ENCODE measurements around the gene RNF149.

Gene RNF149

GRCh38 chr2:101293544-101293943 lies 15.0 kb downstream of the RNF149 start:
- DNase-seq: no peak

GRCh38 chr2:101291973-101292372 lies 16.5 kb downstream of the RNF149 start:
- DNase-seq: no peak

GRCh38 chr2:101290711-101291110 lies 17.8 kb downstream of the RNF149 start:
- DNase-seq: no peak

- DNase-seq: no peak
Observed at GRCh38 chr2:101287303-101287702, 21.2 kb downstream of the RNF149 start.

- DNase-seq: no peak
Observed at GRCh38 chr2:101286684-101287083, 21.8 kb downstream of the RNF149 start.

GRCh38 chr2:101282980-101283379 lies 25.5 kb downstream of the RNF149 start:
- DNase-seq: no peak

- DNase-seq: no peak
Observed at GRCh38 chr2:101281482-101281881, 27.0 kb downstream of the RNF149 start.

GRCh38 chr2:101278925-101279324 lies 29.6 kb downstream of the RNF149 start:
- DNase-seq: no peak

GRCh38 chr2:101277111-101277510 lies 31.4 kb downstream of the RNF149 start:
- DNase-seq: no peak

- DNase-seq: no peak
Observed at GRCh38 chr2:101274142-101274541, 34.4 kb downstream of the RNF149 start.

GRCh38 chr2:101273056-101273455 lies 35.4 kb downstream of the RNF149 start:
- no peak for DNase-seq

GRCh38 chr2:101272045-101272784 lies 36.3 kb downstream of the RNF149 start:
- peak in 1 of 5 experiments; percentile 94 for DNase-seq

- DNase-seq: no peak
Observed at GRCh38 chr2:101270700-101271259, 37.7 kb downstream of the RNF149 start.

- no peak for DNase-seq
Observed at GRCh38 chr2:101267671-101268656, 40.5 kb downstream of the RNF149 start.

- no peak for DNase-seq
Observed at GRCh38 chr2:101265893-101266499, 42.5 kb downstream of the RNF149 start.

GRCh38 chr2:101264360-101264939 lies 44.1 kb downstream of the RNF149 start:
- DNase-seq: peak in 1 of 5 experiments; percentile 78

GRCh38 chr2:101263377-101263800 lies 45.1 kb downstream of the RNF149 start:
- no peak for DNase-seq

- no peak for DNase-seq
Observed at GRCh38 chr2:101262142-101262541, 46.4 kb downstream of the RNF149 start.

- DNase-seq: no peak
Observed at GRCh38 chr2:101258804-101259203, 49.7 kb downstream of the RNF149 start.

GRCh38 chr2:101256316-101256715 lies 52.2 kb downstream of the RNF149 start:
- no peak for DNase-seq

- no peak for DNase-seq
Observed at GRCh38 chr2:101255501-101255900, 53.0 kb downstream of the RNF149 start.

- DNase-seq: peak in 1 of 5 experiments; percentile 58
Observed at GRCh38 chr2:101253703-101254450, 54.6 kb downstream of the RNF149 start.

Data from T-helper 2 cell (primary cell).